ENCODE measurements around the gene PEMT. TPM values are rescaled to one million over a fixed set of nuclear protein-coding genes. Genes with fewer than 3 reads are reported as not detected.

PEMT gene
- total RNA-seq, 2 donors from 2014 or later: 16.9 to 23.8 TPM

DNA sequence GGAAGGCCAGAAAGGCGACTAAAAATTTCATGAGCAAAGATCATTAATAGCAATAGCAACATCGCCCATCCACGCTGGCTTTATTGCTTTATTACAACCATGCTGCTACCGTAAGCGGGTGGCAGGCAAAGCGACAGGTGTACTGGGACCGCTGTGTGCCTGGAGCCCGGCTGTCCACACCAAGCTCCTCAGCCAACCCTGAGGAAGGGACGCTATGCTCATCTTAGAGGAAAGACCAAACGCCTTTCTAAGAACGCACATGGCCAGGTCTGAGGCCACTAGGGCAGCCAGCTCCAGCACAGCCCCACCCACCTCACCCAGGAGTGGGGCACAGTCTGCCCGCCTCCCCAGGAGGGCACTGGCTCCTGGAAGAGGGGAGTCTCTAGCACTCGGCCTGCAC, 28.0 kb downstream of the PEMT start:
- no peaks in the 10 kb centered on the region for H3K27me3 ChIP-seq
- intact Hi-C loops (cut with DNase I): no loop called here
- no peak overlapping the region for H3K4me3 ChIP-seq
- TF ChIP-seq, protein P1, sequence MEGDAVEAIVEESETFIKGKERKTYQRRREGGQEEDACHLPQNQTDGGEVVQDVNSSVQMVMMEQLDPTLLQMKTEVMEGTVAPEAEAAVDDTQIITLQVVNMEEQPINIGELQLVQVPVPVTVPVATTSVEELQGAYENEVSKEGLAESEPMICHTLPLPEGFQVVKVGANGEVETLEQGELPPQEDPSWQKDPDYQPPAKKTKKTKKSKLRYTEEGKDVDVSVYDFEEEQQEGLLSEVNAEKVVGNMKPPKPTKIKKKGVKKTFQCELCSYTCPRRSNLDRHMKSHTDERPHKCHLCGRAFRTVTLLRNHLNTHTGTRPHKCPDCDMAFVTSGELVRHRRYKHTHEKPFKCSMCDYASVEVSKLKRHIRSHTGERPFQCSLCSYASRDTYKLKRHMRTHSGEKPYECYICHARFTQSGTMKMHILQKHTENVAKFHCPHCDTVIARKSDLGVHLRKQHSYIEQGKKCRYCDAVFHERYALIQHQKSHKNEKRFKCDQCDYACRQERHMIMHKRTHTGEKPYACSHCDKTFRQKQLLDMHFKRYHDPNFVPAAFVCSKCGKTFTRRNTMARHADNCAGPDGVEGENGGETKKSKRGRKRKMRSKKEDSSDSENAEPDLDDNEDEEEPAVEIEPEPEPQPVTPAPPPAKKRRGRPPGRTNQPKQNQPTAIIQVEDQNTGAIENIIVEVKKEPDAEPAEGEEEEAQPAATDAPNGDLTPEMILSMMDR (IDR thresholded peaks at IDR 0.05): no peak
- H3K4me1 ChIP-seq: peaks cover 17% of the 10 kb centered on the region
- peak overlapping the region; percentile 54 for H3K27ac ChIP-seq
- no peaks in the 10 kb centered on the region for H3K36me3 ChIP-seq
- no peak for DNase-seq
- H3K9me3 ChIP-seq: no peaks in the 10 kb centered on the region
- peak overlapping the region; percentile 10 to 17 for H3K9ac ChIP-seq (ENCODE audit: low read depth in 2 of 2, low read length in 2 of 2)

DNA sequence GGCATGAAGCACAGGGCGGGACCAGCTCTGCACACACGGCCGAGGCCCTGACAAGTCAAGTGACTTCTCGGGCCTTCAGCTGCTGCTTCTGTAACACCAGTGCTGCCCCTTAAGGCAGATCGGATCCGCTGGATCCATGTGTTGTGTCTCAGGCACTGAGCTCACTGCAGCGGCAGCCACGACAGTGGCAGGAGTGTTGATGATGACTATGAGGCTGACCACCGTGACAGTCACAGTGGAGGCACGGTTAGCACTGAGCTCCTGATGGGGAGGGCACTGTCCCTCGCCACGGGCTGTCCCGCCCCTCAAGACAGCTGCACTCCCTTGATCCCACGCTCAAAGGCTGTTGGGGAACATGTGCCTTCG, 29.4 kb downstream of the PEMT start:
- no peaks in the 10 kb centered on the region for H3K36me3 ChIP-seq
- no peak for DNase-seq
- H3K9me3 ChIP-seq: no peaks in the 10 kb centered on the region
- TF ChIP-seq, protein P1 (IDR thresholded peaks at IDR 0.05): no peak
- no peaks in the 10 kb centered on the region for H3K27me3 ChIP-seq
- no peak overlapping the region for H3K4me3 ChIP-seq
- H3K4me1 ChIP-seq: peaks cover 12% of the 10 kb centered on the region
- intact Hi-C loops (cut with DNase I): no loop called here
- peak overlapping the region in 1 of 2 donors; percentile 55 for H3K9ac ChIP-seq (ENCODE audit: low read depth in 2 of 2, low read length in 2 of 2)
- no peak overlapping the region for H3K27ac ChIP-seq

DNA sequence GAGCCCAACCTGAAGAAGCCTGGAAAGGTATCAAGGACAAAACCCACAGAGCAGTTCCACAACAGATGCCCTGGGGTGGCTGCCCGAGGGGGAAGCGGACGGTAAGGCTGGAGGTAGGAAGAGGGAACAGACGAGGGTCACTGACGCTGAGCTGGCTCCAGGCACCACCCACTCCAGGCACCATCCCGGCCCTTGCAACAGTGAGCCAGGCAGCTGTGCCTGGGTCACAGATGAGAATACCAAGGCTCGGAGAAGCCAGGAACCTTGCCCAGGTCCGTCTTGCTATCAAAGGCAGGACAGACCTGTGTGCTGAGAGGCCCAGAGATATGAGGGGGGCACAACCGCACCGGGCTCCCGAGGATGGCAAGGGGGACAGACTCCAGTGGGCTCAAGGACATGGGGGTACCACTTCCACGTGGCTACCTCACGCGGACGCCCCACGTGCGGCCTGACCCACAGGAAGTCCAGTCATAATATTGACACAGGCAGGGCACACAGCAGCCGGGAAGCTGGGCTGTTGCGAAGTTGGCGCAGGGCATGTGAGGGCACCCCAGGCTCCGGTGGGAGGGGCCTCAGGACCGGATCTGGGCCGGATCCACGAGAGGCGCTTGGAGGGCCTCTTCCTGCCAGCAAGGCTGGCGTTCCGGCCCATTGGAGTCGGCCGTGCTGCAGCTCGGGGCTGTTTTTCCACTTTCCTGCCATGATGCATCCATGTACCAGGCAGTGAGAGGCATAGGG, 29.9 kb downstream of the PEMT start:
- Histone ChIP-seq H3K9me3 (no peaks in the 10 kb centered on the region), H3K4me3 (no peak overlapping the region), H3K4me1 (peaks cover 10% of the 10 kb centered on the region), H3K27ac (no peak overlapping the region), H3K9ac (ENCODE audit: low read depth in 2 of 2, low read length in 2 of 2) (peak overlapping the region in 1 of 2 donors; percentile 34), H3K27me3 (no peaks in the 10 kb centered on the region), H3K36me3 (no peaks in the 10 kb centered on the region)
- TF ChIP-seq, protein P1 (IDR thresholded peaks at IDR 0.05): no peak
- peak; percentile 49 for DNase-seq
- intact Hi-C loops (cut with DNase I): no loop called here

DNA sequence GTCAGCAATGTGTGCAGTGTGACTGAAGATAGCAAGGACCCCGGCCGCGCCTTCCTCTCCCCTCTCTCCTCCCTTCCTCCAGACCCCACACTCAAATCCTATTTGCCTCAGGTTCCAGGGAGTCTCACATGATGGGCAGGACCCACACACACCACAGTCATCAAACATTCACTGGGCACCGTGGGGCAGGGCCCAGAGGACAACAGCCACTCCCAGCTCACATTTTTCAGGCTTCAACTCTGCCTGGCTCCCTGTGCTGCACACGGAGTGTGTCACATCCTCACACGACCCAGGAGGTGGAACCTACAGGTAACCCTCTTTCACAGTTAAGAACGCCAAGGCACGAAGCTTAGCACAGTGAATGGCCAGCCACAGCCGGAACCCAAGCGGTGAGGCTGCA, 30.5 kb downstream of the PEMT start:
- H3K9ac ChIP-seq (ENCODE audit: low read depth in 2 of 2, low read length in 2 of 2): peak overlapping the region in 1 of 2 donors; percentile 34
- H3K4me3 ChIP-seq: no peak overlapping the region
- H3K4me1 ChIP-seq: peaks cover 10% of the 10 kb centered on the region
- TF ChIP-seq, protein P1 (IDR thresholded peaks at IDR 0.05): no peak
- H3K36me3 ChIP-seq: no peaks in the 10 kb centered on the region
- no peaks in the 10 kb centered on the region for H3K27me3 ChIP-seq
- no peaks in the 10 kb centered on the region for H3K9me3 ChIP-seq
- no peak for DNase-seq
- H3K27ac ChIP-seq: no peak overlapping the region
- intact Hi-C loops (cut with DNase I): no loop called here

DNA sequence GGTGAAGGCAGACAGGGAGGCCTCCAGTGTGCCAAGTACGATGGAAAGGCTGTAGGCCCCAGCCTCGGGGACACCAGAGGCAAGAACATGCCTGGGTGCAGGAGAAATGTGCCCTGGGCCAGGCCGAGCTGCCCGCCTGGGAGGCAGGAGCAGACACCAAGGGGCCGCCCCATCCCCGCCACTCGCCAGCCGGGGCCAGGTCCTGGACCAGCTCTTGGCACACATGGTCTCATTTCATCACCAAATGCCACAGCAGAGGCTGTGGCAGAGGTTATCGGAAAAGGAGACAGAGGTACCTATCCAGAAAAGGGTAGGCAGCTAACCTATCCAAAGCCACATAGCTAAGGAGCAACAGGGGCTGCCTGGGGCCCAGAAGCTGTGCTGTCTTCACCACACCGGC, 31.3 kb downstream of the PEMT start:
- Histone ChIP-seq H3K27me3 (no peaks in the 10 kb centered on the region), H3K9me3 (no peaks in the 10 kb centered on the region), H3K4me3 (no peak overlapping the region), H3K4me1 (peaks cover 10% of the 10 kb centered on the region), H3K9ac (ENCODE audit: low read depth in 2 of 2, low read length in 2 of 2) (no peak overlapping the region), H3K36me3 (no peaks in the 10 kb centered on the region), H3K27ac (no peak overlapping the region)
- TF ChIP-seq, protein P1 (IDR thresholded peaks at IDR 0.05): no peak
- no peak for DNase-seq
- intact Hi-C loops (cut with DNase I): no loop called here
